ENCODE data around the gene ST6GALNAC5. TPM values are rescaled to one million over a fixed set of nuclear protein-coding genes. Genes with fewer than 3 reads are reported as not detected.

The ST6GALNAC5 gene
- total and polyA plus RNA-seq, 2 donors (not counting 3 experiments of a cell fraction or from before 2014, with no cell fraction given) = not detected

- H4K20me1 ChIP-seq (replicated peaks; ENCODE audit: control insufficient read depth, extremely low read depth, insufficient read depth, low read length) = no peaks in the 10 kb centered on the region
- no peak overlapping the region for H3K4me3 ChIP-seq (replicated peaks in 1 of 3; ENCODE audit: insufficient read depth in 1 of 3, low read depth in 1 of 3, low read length in 3 of 3)
- intact Hi-C loops (cut with micrococcal nuclease) = no loop called here
- ChIA-PET CTCF (no interaction called here), POLR2A (no interaction called here)
- no peaks in the 10 kb centered on the region for H3K9me3 ChIP-seq (replicated peaks; ENCODE audit: control insufficient read depth, insufficient read depth, low read length)
- TF ChIP-seq CTCF (IDR thresholded peaks at IDR 0.05; ENCODE audit: extremely low read depth in 1 of 2, insufficient read depth in 1 of 2, low read depth in 1 of 2, low read length in 2 of 2) (no peak), MAX (IDR thresholded peaks at IDR 0.05; ENCODE audit: insufficient read depth, insufficient read length) (no peak), POLR2A (IDR thresholded peaks at IDR 0.05; ENCODE audit: low read depth, low read length) (no peak), EZH2 (IDR thresholded peaks at IDR 0.05; ENCODE audit: borderline replicate concordance, low read depth, low read length, severe bottlenecking) (no peak), FOS (IDR thresholded peaks at IDR 0.05; ENCODE audit: borderline replicate concordance, insufficient read depth, low read length) (no peak), POLR2AphosphoS5 (IDR thresholded peaks at IDR 0.05; ENCODE audit: insufficient read depth, low read depth, low read length) (no peak), MYC (IDR thresholded peaks at IDR 0.05; ENCODE audit: low read depth, low read length) (no peak), JUN (IDR thresholded peaks at IDR 0.05; ENCODE audit: borderline replicate concordance, insufficient read depth, insufficient read length, low read depth) (no peak), GATA2 (IDR thresholded peaks at IDR 0.05; ENCODE audit: insufficient read depth, insufficient read length, low read depth, low read length) (no peak)
- no peaks in the 10 kb centered on the region for H3K4me1 ChIP-seq (ENCODE audit: control insufficient read depth, extremely low read depth, insufficient read depth, low read length)
- no peak overlapping the region for H2AFZ ChIP-seq (ENCODE audit: low read depth, low read length)
- no peak overlapping the region for H3K9ac ChIP-seq (replicated peaks; ENCODE audit: extremely low read depth, insufficient read depth, low read length)
- H3K79me2 ChIP-seq (ENCODE audit: control insufficient read depth, insufficient read depth, low read length) = no peaks in the 10 kb centered on the region
- FAIRE-seq (no peak), DNase-seq (ENCODE audit: low read depth, low spot score) (no peak)
- no peaks in the 10 kb centered on the region for H3K36me3 ChIP-seq (ENCODE audit: control insufficient read depth in 2 of 2, extremely low read depth in 1 of 2, insufficient read depth in 2 of 2, low read length in 2 of 2)
- no peaks in the 10 kb centered on the region for H3K9me1 ChIP-seq (replicated peaks; ENCODE audit: control insufficient read depth, extremely low read depth, insufficient read depth, low read length)
- H3K27me3 ChIP-seq (ENCODE audit: control insufficient read depth in 2 of 2, insufficient read depth in 2 of 2, low read length in 2 of 2) = peaks cover 2% of the 10 kb centered on the region in 2 experiments
- no peak overlapping the region for H3K4me2 ChIP-seq (ENCODE audit: insufficient read depth, low read length)
- dilution Hi-C loops (cut with MboI; ENCODE audit: extremely low pct_ligation_motif_present, low sequenced_read_pairs) = no loop called here
- no TSS peak for BruUV-seq (replicated peaks)
- no peak overlapping the region for H3K27ac ChIP-seq (ENCODE audit: insufficient read depth, low read depth, low read length)
Observed at GRCh38 chr1:76938304-76938703, 71.0 kb downstream of the ST6GALNAC5 start.

All from endothelial cell of umbilical vein (primary cell).